Myometrial cell (primary cell): Measurements from ENCODE around the gene KLC4. TPM values are rescaled to one million over a fixed set of nuclear protein-coding genes. Genes with fewer than 3 reads are reported as not detected.

Source experiments
- total RNA-seq: library from RNA; depleted of rRNA; stranded (reverse); fragments of >200 nt; gene quantifications from 2 replicates; pipeline ENCODE4 v1.2.3, GENCODE V29; 2015

Gene KLC4
- 10.3 and 21.6 TPM in 2 replicates for total RNA-seq

GRCh38 chr6:43059168-43060033, at the start of gene KLC4, which contains the start of gene MRPL2:
TSS of gene KLC4 (plus strand) at chr6:43059631. CDS start at chr6:43061336, 1,705 bp downstream.
TSS of gene MRPL2 (minus strand) at chr6:43059434. CDS start at chr6:43059381, 53 bp downstream.

GRCh38 chr6:43013843-43014433, 45.5 kb upstream of the KLC4 start, which contains the start of the genes KLHDC3 and MEA1:
TSS of gene KLHDC3 (plus strand) at chr6:43014249. CDS start at chr6:43017193, 2,944 bp downstream.
TSS of gene MEA1 (minus strand) at chr6:43013946. CDS start at chr6:43013813, 133 bp downstream.

GRCh38 chr6:43021270-43022047, 38.0 kb upstream of the KLC4 start, which contains the start of gene RRP36:
TSS of gene RRP36 (plus strand) at chr6:43021623. CDS start at chr6:43021655, 32 bp downstream.

GRCh38 chr6:43053545-43054205, 5.8 kb upstream of the KLC4 start, which contains the start of gene CUL7:
TSS of gene CUL7 (minus strand) at chr6:43053851. CDS start at chr6:43052788, 1,063 bp downstream.

GRCh38 chr6:43075670-43076463, 16.4 kb downstream of the KLC4 start, which contains the start of gene PTK7:
TSS of gene PTK7 (plus strand) at chr6:43076314. CDS start at chr6:43076489, 175 bp downstream.

Other genes starting within 250 kb of the KLC4 start
- 132 and 135 TPM in 2 replicates for gene RPL7L1, start 180.0 kb upstream of the KLC4 start, total RNA-seq
- gene PTCRA, start 143.6 kb upstream of the KLC4 start, total RNA-seq, result not detected in 2 replicates
- gene CNPY3, start 130.2 kb upstream of the KLC4 start, total RNA-seq, result 30.0 and 46.1 TPM in 2 replicates
- gene GNMT, start 98.9 kb upstream of the KLC4 start, total RNA-seq, result not detected in 2 replicates
- 20.7 and 23.6 TPM in 2 replicates for gene PEX6, start 80.5 kb upstream of the KLC4 start, total RNA-seq
- gene PPP2R5D, start 75.1 kb upstream of the KLC4 start, total RNA-seq, result 60.3 and 85.6 TPM in 2 replicates
- gene MEA1, start 45.7 kb upstream of the KLC4 start, total RNA-seq, result 98.9 and 132 TPM in 2 replicates
- gene KLHDC3, start 45.4 kb upstream of the KLC4 start, total RNA-seq, result 78.9 and 89.7 TPM in 2 replicates
- 132 and 144 TPM in 2 replicates for gene RRP36, start 38.0 kb upstream of the KLC4 start, total RNA-seq
- gene CUL7, start 5.8 kb upstream of the KLC4 start, total RNA-seq, result 49.3 TPM in 2 replicates
- 40.9 and 47.0 TPM in 2 replicates for gene MRPL2, start 197 bp upstream of the KLC4 start, total RNA-seq
- gene PTK7, start 16.7 kb downstream of the KLC4 start, total RNA-seq, result 115 and 131 TPM in 2 replicates
- 21.9 and 28.4 TPM in 2 replicates for gene SRF, start 111.6 kb downstream of the KLC4 start, total RNA-seq
- gene CUL9, start 122.6 kb downstream of the KLC4 start, total RNA-seq, result 10.7 and 20.2 TPM in 2 replicates
- 111 and 168 TPM in 2 replicates for gene DNPH1, start 169.8 kb downstream of the KLC4 start, total RNA-seq
- gene TTBK1, start 183.8 kb downstream of the KLC4 start, total RNA-seq, result not detected in 2 replicates
- not detected in 2 replicates for gene SLC22A7, start 238.6 kb downstream of the KLC4 start, total RNA-seq
- not detected in 2 replicates for gene CRIP3, start 249.2 kb downstream of the KLC4 start, total RNA-seq